ENCODE data around the gene C21orf91.

Gene C21orf91

GRCh38 chr21:17821121-17821520 is 2.0 kb upstream of the C21orf91 start:
- no peak overlapping the region for H3K4me3 ChIP-seq (ENCODE audit: low read depth, low read length)
- ChIA-PET CTCF (no interaction called here), POLR2A (no interaction called here)
- no peak for TF ChIP-seq CTCF (IDR thresholded peaks at IDR 0.05; ENCODE audit: insufficient read depth, low read length, missing control alignments)
- no peak for DNase-seq (ENCODE audit: low read depth, low spot score)

GRCh38 chr21:17819877-17820229 is 697 bp upstream of the C21orf91 start:
- ChIA-PET CTCF (no interaction called here), POLR2A (interaction anchor here (0.7 to 1.0 kb wide), 4 partner anchors 7 to 1387 kb away, joined by 3 read pairs; no protein-coding TSS in a partner anchor)
- peak overlapping the region; percentile 87 for H3K4me3 ChIP-seq (ENCODE audit: low read depth, low read length)
- no peak for DNase-seq (ENCODE audit: low read depth, low spot score)
- no peak for TF ChIP-seq CTCF (IDR thresholded peaks at IDR 0.05; ENCODE audit: insufficient read depth, low read length, missing control alignments)

- no peak for DNase-seq (ENCODE audit: low read depth, low spot score)
- CTCF ChIA-PET = interaction anchor here (0.7 to 1.2 kb wide), 2 partner anchors 9 to 83 kb away, joined by 3 to 5 read pairs; no protein-coding TSS in a partner anchor
Measured at GRCh38 chr21:17818186-17819113, 706 bp downstream of the C21orf91 start.

GRCh38 chr21:17813353-17813752 is 5.8 kb downstream of the C21orf91 start:
- ChIA-PET POLR2A (no interaction called here), CTCF (no interaction called here)
- DNase-seq (ENCODE audit: low read depth, low spot score) = no peak
- H3K4me3 ChIP-seq (ENCODE audit: low read depth, low read length) = no peak overlapping the region
- no peak for TF ChIP-seq CTCF (IDR thresholded peaks at IDR 0.05; ENCODE audit: insufficient read depth, low read length, missing control alignments)

More at GRCh38 chr21:17818186-17819113, 706 bp downstream of the C21orf91 start:
- TF ChIP-seq CTCF (IDR thresholded peaks at IDR 0.05; ENCODE audit: insufficient read depth, low read length, missing control alignments) = no peak
- POLR2A ChIA-PET = interaction anchor here (1.0 to 1.8 kb wide), 4 partner anchors 9 to 31 kb away, joined by 3 to 10 read pairs (median 4); no protein-coding TSS in a partner anchor
- peak overlapping the region; percentile 87 for H3K4me3 ChIP-seq (ENCODE audit: low read depth, low read length)

- ChIA-PET CTCF (no interaction called here), POLR2A (no interaction called here)
- DNase-seq (ENCODE audit: low read depth, low spot score) = no peak
- H3K4me3 ChIP-seq (ENCODE audit: low read depth, low read length) = no peak overlapping the region
- TF ChIP-seq CTCF (IDR thresholded peaks at IDR 0.05; ENCODE audit: insufficient read depth, low read length, missing control alignments) = no peak
Measured at GRCh38 chr21:17805966-17806365, 13.2 kb downstream of the C21orf91 start.

GRCh38 chr21:17803536-17803935 is 15.6 kb downstream of the C21orf91 start:
- no peak for DNase-seq (ENCODE audit: low read depth, low spot score)
- ChIA-PET POLR2A (no interaction called here), CTCF (no interaction called here)
- no peak overlapping the region for H3K4me3 ChIP-seq (ENCODE audit: low read depth, low read length)
- TF ChIP-seq CTCF (IDR thresholded peaks at IDR 0.05; ENCODE audit: insufficient read depth, low read length, missing control alignments) = no peak
